GM12878 (cell line): ENCODE results near the gene GRK5.

Experiments
- BMI1 ChIP-seq: fragments of 450-650 bp; IDR thresholded peaks from 2 replicates; pipeline ENCODE4 v1.6.1; 2016; ENCODE audit warnings: mild to moderate bottlenecking, moderate library complexity, borderline replicate concordance
- ESRRA ChIP-seq: IDR thresholded peaks from 2 replicates; pipeline ENCODE4 v1.6.1; 2012; ENCODE audit warnings: mild to moderate bottlenecking, low read length, improper control_type of control experiment
- MTA2 ChIP-seq: fragments of 450-650 bp; IDR thresholded peaks from 2 replicates; pipeline ENCODE4 v1.6.1; 2016; ENCODE audit warnings: low read depth, mild to moderate bottlenecking, moderate library complexity
- PAX5 ChIP-seq: IDR thresholded peaks from 2 replicates; pipeline ENCODE4 v1.6.1; 2011; ENCODE audit warnings: low read depth, low read length, borderline replicate concordance
- POLR2A ChIP-seq: IDR thresholded peaks from 2 replicates; pipeline ENCODE4 v1.6.1; 2011; ENCODE audit warnings: low read depth, mild to moderate bottlenecking, low read length
- SREBF2 ChIP-seq: IDR thresholded peaks from 2 replicates; pipeline ENCODE4 v1.6.1; 2012; ENCODE audit warnings: mild to moderate bottlenecking, low read length
- STAT1 ChIP-seq: fragments of 450-650 bp; conservative IDR thresholded peaks from 2 replicates; pipeline ENCODE4 v1.6.1; 2014; ENCODE audit warnings: antibody characterized with exemption, mild to moderate bottlenecking
- ZNF217 ChIP-seq: fragments of 450-650 bp; IDR thresholded peaks from 2 replicates; pipeline ENCODE4 v1.6.1; 2017; ENCODE audit warnings: antibody characterized with exemption, mild to moderate bottlenecking
- TF ChIP-seq, protein P1 (sequence below), 3 experiments: IDR thresholded peaks in 2 of 3; conservative IDR thresholded peaks in 1 of 3; 2 replicates each; pipeline ENCODE4 v1.5.1; 2011; ENCODE audit warnings: low read depth in 3 of 3, low read length in 3 of 3, mild to moderate bottlenecking in 3 of 3, control low read depth in 2 of 3, moderate library complexity in 2 of 3, inconsistent platforms in 1 of 3, mixed read lengths in 1 of 3; ENCODE audit not compliant: control insufficient read depth in 2 of 3, insufficient read depth in 1 of 3; ENCODE audit errors: extremely low read depth in 1 of 3
- TF ChIP-seq, protein P2 (sequence below): fragments of 450-650 bp; IDR thresholded peaks from 2 replicates; pipeline ENCODE4 v1.6.1; 2017; ENCODE audit warnings: mild to moderate bottlenecking

DNA sequence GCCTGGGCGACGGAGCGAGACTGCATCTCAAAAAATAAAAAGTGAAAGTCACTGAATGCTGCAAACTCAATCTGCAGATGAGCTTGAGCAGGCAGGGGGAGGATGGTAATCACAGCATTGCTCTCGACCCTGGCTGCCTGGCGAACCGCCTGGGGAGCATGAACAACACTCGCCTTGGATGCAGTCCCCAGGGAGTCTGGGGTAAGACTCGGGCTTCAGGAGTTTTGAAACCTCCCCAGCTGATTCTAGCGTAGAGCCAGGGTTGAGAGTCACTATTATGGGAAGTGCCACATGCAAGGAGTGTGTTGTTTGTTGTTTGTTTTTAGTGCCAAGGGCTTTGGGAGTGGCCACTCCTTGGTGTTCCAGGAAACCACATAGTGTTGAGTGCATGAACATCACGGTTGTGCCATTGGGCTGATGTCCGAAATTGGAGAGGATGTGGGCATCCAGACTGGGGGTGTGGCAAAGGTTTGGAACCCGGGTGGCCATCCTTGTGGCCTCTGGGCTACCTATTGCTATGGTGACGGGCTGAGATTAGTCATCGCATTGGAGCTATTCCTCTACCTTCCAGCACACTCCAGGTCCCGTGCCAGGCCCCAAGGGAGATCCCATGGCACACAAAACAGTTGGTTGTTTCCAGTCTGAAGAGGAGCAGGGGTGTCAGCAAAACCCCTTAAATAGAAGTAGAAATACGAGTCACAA is 242.5 kb downstream of the GRK5 start:
- no peak for TF ChIP-seq POLR2A
- TF ChIP-seq ESRRA = no peak
- TF ChIP-seq, protein P1, sequence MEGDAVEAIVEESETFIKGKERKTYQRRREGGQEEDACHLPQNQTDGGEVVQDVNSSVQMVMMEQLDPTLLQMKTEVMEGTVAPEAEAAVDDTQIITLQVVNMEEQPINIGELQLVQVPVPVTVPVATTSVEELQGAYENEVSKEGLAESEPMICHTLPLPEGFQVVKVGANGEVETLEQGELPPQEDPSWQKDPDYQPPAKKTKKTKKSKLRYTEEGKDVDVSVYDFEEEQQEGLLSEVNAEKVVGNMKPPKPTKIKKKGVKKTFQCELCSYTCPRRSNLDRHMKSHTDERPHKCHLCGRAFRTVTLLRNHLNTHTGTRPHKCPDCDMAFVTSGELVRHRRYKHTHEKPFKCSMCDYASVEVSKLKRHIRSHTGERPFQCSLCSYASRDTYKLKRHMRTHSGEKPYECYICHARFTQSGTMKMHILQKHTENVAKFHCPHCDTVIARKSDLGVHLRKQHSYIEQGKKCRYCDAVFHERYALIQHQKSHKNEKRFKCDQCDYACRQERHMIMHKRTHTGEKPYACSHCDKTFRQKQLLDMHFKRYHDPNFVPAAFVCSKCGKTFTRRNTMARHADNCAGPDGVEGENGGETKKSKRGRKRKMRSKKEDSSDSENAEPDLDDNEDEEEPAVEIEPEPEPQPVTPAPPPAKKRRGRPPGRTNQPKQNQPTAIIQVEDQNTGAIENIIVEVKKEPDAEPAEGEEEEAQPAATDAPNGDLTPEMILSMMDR (IDR thresholded peaks at IDR 0.05 in 2 of 3, conservative IDR thresholded peaks at IDR 0.05 in 1 of 3; ENCODE audit: control insufficient read depth in 2 of 3, extremely low read depth in 1 of 3, insufficient read depth in 1 of 3, low read depth in 3 of 3, low read length in 3 of 3) = no peak
- no peak for TF ChIP-seq MTA2
- TF ChIP-seq PAX5 = no peak
- TF ChIP-seq BMI1 = no peak
- TF ChIP-seq, protein P2, sequence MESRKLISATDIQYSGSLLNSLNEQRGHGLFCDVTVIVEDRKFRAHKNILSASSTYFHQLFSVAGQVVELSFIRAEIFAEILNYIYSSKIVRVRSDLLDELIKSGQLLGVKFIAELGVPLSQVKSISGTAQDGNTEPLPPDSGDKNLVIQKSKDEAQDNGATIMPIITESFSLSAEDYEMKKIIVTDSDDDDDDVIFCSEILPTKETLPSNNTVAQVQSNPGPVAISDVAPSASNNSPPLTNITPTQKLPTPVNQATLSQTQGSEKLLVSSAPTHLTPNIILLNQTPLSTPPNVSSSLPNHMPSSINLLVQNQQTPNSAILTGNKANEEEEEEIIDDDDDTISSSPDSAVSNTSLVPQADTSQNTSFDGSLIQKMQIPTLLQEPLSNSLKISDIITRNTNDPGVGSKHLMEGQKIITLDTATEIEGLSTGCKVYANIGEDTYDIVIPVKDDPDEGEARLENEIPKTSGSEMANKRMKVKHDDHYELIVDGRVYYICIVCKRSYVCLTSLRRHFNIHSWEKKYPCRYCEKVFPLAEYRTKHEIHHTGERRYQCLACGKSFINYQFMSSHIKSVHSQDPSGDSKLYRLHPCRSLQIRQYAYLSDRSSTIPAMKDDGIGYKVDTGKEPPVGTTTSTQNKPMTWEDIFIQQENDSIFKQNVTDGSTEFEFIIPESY = no peak
- TF ChIP-seq STAT1 = no peak
- TF ChIP-seq SREBF2 = no peak
- no peak for TF ChIP-seq ZNF217
